HepG2 (cell line): ENCODE data around the gene C11orf54. TPM values are rescaled to one million over a fixed set of nuclear protein-coding genes. Genes with fewer than 3 reads are reported as not detected.

Source experiments
- E2F1 ChIP-seq: sonication (generic); formaldehyde crosslinking; IDR thresholded peaks from 2 replicates; pipeline ENCODE4 v1.5.0; 2020; ENCODE audit warnings: missing genetic modification reagents
- FOSL2 ChIP-seq: sonication (generic); formaldehyde crosslinking; IDR thresholded peaks from 2 replicates; pipeline ENCODE4 v1.4.0; 2020; ENCODE audit warnings: missing genetic modification reagents
- KMT2A ChIP-seq: sonication (generic); formaldehyde crosslinking; IDR thresholded peaks from 2 replicates; pipeline ENCODE4 v1.4.0; 2020; ENCODE audit warnings: missing genetic modification reagents
- RXRA ChIP-seq: sonication (generic); formaldehyde crosslinking; IDR thresholded peaks from 2 replicates; pipeline ENCODE4 v1.5.1; 2020; ENCODE audit warnings: missing genetic modification reagents
- SIX4 ChIP-seq: sonication (generic); formaldehyde crosslinking; IDR thresholded peaks from 2 replicates; pipeline ENCODE4 v1.4.0; 2020; ENCODE audit warnings: missing genetic modification reagents
- TCF7L2 ChIP-seq: IDR thresholded peaks from 2 replicates; pipeline ENCODE4 v1.6.1; 2011; ENCODE audit warnings: mild to moderate bottlenecking, low read depth, low read length, moderate library complexity
- ZC3H4 ChIP-seq: sonication (generic); formaldehyde crosslinking; IDR thresholded peaks from 2 replicates; pipeline ENCODE4 v1.4.0; 2020; ENCODE audit warnings: missing genetic modification reagents, borderline replicate concordance
- ZKSCAN8 ChIP-seq: IDR thresholded peaks from 2 replicates; pipeline ENCODE4 v1.6.1; 2016; ENCODE audit warnings: borderline replicate concordance, missing genetic modification reagents, missing compliant biosample characterization
- ZSCAN25 ChIP-seq: sonication (generic); formaldehyde crosslinking; IDR thresholded peaks from 2 replicates; pipeline ENCODE4 v1.8.0; 2022; ENCODE audit warnings: mild to moderate bottlenecking, missing genetic modification reagents
- polyA plus RNA-seq, 8 experiments: library from polyadenylated mRNA; depleted of rRNA in 3 of 8; stranded (reverse) in 7 of 8; unstranded in 1 of 8; fragments of >200 nt; fragmentation: Illumina TruSeq in 4 of 8; extraction: Trizol in 4 of 8; gene quantifications; 2 replicates each; pipeline versions ENCODE4 v1.2.1 to v1.2.3, GENCODE V29; 2011 to 2016; ENCODE audit warnings: low read depth in 4 of 8, missing spikeins in 1 of 8, mixed read lengths in 1 of 8; ENCODE audit not compliant: insufficient read depth in 1 of 8
- total RNA-seq, 5 experiments: library from RNA; depleted of rRNA; stranded (reverse); fragments of >200 nt; fragmentation: Illumina TruSeq; extraction: Trizol; gene quantifications; 2 replicates each; pipeline ENCODE4 v1.2.3, GENCODE V29; 2016; ENCODE audit warnings: low read depth in 1 of 5
- TF ChIP-seq, protein P1 (sequence below): sonication (generic); formaldehyde crosslinking; IDR thresholded peaks from 2 replicates; pipeline ENCODE4 v1.4.0; 2020; ENCODE audit warnings: missing genetic modification reagents
- TF ChIP-seq, protein P2 (sequence below), 2 experiments: sonication (generic) in 1 of 2; formaldehyde crosslinking in 1 of 2; IDR thresholded peaks; 2 replicates each; pipeline versions ENCODE4 v1.4.0 to v1.6.1; 2016 to 2020; ENCODE audit warnings: borderline replicate concordance in 1 of 2, low read depth in 1 of 2, mild to moderate bottlenecking in 1 of 2, missing genetic modification reagents in 1 of 2
- TF ChIP-seq, protein P3 (sequence below): sonication (generic); formaldehyde crosslinking; IDR thresholded peaks from 2 replicates; pipeline ENCODE4 v1.4.0; 2020; ENCODE audit warnings: mild to moderate bottlenecking, missing genetic modification reagents, borderline replicate concordance
- TF ChIP-seq, protein P4 (sequence below): sonication (generic); formaldehyde crosslinking; IDR thresholded peaks from 2 replicates; pipeline ENCODE4 v1.4.0; 2020; ENCODE audit warnings: mild to moderate bottlenecking, low read depth, missing genetic modification reagents

The C11orf54 gene
- total and polyA plus RNA-seq, 2 of the 13 experiments (the other 11 are each of a cell fraction or from before 2014, with no cell fraction given) = 42.7 to 50.1 TPM

- TF ChIP-seq, protein P1, sequence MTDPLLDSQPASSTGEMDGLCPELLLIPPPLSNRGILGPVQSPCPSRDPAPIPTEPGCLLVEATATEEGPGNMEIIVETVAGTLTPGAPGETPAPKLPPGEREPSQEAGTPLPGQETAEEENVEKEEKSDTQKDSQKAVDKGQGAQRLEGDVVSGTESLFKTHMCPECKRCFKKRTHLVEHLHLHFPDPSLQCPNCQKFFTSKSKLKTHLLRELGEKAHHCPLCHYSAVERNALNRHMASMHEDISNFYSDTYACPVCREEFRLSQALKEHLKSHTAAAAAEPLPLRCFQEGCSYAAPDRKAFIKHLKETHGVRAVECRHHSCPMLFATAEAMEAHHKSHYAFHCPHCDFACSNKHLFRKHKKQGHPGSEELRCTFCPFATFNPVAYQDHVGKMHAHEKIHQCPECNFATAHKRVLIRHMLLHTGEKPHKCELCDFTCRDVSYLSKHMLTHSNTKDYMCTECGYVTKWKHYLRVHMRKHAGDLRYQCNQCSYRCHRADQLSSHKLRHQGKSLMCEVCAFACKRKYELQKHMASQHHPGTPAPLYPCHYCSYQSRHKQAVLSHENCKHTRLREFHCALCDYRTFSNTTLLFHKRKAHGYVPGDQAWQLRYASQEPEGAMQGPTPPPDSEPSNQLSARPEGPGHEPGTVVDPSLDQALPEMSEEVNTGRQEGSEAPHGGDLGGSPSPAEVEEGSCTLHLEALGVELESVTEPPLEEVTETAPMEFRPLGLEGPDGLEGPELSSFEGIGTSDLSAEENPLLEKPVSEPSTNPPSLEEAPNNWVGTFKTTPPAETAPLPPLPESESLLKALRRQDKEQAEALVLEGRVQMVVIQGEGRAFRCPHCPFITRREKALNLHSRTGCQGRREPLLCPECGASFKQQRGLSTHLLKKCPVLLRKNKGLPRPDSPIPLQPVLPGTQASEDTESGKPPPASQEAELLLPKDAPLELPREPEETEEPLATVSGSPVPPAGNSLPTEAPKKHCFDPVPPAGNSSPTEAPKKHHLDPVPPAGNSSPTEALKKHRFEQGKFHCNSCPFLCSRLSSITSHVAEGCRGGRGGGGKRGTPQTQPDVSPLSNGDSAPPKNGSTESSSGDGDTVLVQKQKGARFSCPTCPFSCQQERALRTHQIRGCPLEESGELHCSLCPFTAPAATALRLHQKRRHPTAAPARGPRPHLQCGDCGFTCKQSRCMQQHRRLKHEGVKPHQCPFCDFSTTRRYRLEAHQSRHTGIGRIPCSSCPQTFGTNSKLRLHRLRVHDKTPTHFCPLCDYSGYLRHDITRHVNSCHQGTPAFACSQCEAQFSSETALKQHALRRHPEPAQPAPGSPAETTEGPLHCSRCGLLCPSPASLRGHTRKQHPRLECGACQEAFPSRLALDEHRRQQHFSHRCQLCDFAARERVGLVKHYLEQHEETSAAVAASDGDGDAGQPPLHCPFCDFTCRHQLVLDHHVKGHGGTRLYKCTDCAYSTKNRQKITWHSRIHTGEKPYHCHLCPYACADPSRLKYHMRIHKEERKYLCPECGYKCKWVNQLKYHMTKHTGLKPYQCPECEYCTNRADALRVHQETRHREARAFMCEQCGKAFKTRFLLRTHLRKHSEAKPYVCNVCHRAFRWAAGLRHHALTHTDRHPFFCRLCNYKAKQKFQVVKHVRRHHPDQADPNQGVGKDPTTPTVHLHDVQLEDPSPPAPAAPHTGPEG (CRISPR knock-in tag) = 0 out of 2 replicates have a peak, but pooled peaks have one; percentile 41
- TF ChIP-seq KMT2A (CRISPR knock-in tag) (peak; percentile 62; the same call in 1 of the 2 replicates), ZSCAN25 (CRISPR knock-in tag) (0 out of 2 replicates have a peak, but pooled peaks have one; percentile 55), FOSL2 (CRISPR knock-in tag) (peak; percentile 47; the same call in 1 of the 2 replicates), ZKSCAN8 (no peak), TCF7L2 (no peak), E2F1 (no peak), RXRA (peak; percentile 95), ZC3H4 (CRISPR knock-in tag) (no peak), SIX4 (CRISPR knock-in tag) (peak; percentile 62; the same call in 1 of the 2 replicates)
- TF ChIP-seq, protein P2, sequence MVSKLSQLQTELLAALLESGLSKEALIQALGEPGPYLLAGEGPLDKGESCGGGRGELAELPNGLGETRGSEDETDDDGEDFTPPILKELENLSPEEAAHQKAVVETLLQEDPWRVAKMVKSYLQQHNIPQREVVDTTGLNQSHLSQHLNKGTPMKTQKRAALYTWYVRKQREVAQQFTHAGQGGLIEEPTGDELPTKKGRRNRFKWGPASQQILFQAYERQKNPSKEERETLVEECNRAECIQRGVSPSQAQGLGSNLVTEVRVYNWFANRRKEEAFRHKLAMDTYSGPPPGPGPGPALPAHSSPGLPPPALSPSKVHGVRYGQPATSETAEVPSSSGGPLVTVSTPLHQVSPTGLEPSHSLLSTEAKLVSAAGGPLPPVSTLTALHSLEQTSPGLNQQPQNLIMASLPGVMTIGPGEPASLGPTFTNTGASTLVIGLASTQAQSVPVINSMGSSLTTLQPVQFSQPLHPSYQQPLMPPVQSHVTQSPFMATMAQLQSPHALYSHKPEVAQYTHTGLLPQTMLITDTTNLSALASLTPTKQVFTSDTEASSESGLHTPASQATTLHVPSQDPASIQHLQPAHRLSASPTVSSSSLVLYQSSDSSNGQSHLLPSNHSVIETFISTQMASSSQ (IDR thresholded peaks at IDR 0.05; ENCODE audit: low read depth) = no peak
- TF ChIP-seq, protein P2 (CRISPR knock-in tag; IDR thresholded peaks at IDR 0.05; ENCODE audit: borderline replicate concordance) = peak; percentile 39; the same call in 1 of the 2 replicates
- TF ChIP-seq, protein P3, sequence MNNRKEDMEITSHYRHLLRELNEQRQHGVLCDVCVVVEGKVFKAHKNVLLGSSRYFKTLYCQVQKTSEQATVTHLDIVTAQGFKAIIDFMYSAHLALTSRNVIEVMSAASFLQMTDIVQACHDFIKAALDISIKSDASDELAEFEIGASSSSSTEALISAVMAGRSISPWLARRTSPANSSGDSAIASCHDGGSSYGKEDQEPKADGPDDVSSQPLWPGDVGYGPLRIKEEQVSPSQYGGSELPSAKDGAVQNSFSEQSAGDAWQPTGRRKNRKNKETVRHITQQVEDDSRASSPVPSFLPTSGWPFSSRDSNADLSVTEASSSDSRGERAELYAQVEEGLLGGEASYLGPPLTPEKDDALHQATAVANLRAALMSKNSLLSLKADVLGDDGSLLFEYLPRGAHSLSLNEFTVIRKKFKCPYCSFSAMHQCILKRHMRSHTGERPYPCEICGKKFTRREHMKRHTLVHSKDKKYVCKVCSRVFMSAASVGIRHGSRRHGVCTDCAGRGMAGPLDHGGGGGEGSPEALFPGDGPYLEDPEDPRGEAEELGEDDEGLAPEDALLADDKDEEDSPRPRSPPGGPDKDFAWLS = no peak
- TF ChIP-seq, protein P4, sequence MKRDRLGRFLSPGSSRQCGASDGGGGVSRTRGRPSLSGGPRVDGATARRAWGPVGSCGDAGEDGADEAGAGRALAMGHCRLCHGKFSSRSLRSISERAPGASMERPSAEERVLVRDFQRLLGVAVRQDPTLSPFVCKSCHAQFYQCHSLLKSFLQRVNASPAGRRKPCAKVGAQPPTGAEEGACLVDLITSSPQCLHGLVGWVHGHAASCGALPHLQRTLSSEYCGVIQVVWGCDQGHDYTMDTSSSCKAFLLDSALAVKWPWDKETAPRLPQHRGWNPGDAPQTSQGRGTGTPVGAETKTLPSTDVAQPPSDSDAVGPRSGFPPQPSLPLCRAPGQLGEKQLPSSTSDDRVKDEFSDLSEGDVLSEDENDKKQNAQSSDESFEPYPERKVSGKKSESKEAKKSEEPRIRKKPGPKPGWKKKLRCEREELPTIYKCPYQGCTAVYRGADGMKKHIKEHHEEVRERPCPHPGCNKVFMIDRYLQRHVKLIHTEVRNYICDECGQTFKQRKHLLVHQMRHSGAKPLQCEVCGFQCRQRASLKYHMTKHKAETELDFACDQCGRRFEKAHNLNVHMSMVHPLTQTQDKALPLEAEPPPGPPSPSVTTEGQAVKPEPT (CRISPR knock-in tag) = peak; percentile 80; the same call in 1 of the 2 replicates
These were observed 31.6 kb downstream of the C11orf54 start (continued) for GRCh38 chr11:93773045-93773477.
